GM20000 (cell line): ENCODE results near the gene SEPTIN10.

Experiments used
- DNase-seq: peaks from one replicate; pipeline ENCODE4 v3.0.0; 2012; ENCODE audit warnings: low spot score
- TF ChIP-seq, protein P1 (sequence below): IDR thresholded peaks from 2 replicates; pipeline ENCODE4 v1.5.1; 2012; ENCODE audit warnings: mild to moderate bottlenecking, control low read depth; ENCODE audit errors: extremely low read depth, missing control alignments

Gene SEPTIN10

DNA sequence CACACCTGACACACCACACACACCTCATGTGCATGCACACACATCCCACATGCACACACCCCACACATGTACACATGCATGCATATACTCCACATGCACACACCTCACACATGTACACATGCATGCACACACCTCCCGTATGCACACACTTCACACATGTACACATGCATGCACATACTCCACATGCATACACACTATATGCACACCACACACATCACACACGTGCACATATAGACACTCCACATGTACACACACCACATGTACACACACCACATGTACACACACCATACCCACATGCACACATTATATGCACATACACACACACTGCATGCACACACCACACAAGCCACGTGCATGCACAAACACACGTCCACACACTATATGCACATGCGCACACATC lies 100.5 kb downstream of the SEPTIN10 start:
- no peak for DNase-seq
- TF ChIP-seq, protein P1, sequence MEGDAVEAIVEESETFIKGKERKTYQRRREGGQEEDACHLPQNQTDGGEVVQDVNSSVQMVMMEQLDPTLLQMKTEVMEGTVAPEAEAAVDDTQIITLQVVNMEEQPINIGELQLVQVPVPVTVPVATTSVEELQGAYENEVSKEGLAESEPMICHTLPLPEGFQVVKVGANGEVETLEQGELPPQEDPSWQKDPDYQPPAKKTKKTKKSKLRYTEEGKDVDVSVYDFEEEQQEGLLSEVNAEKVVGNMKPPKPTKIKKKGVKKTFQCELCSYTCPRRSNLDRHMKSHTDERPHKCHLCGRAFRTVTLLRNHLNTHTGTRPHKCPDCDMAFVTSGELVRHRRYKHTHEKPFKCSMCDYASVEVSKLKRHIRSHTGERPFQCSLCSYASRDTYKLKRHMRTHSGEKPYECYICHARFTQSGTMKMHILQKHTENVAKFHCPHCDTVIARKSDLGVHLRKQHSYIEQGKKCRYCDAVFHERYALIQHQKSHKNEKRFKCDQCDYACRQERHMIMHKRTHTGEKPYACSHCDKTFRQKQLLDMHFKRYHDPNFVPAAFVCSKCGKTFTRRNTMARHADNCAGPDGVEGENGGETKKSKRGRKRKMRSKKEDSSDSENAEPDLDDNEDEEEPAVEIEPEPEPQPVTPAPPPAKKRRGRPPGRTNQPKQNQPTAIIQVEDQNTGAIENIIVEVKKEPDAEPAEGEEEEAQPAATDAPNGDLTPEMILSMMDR, result no peak

DNA sequence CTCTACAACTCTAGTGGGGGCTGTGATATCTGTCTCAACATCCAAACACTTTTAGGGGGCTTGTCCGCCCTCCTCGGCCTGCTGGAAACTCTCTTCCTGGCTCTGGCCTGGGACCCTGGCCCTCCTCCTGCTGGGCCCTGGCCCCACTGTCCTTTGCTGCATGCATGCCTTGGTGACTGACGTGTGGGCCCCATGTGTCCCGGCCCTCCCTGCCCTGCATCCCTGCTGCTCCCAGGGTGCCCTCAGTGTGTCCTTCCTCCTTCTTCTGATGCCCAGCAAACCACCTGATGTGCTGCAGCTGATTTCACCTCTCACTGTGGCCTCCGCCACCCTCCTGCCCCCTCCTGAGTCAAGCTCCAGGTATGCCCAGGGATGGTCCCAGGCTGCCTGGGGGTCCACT lies 101.7 kb downstream of the SEPTIN10 start:
- TF ChIP-seq, protein P1, result no peak
- no peak for DNase-seq

DNA sequence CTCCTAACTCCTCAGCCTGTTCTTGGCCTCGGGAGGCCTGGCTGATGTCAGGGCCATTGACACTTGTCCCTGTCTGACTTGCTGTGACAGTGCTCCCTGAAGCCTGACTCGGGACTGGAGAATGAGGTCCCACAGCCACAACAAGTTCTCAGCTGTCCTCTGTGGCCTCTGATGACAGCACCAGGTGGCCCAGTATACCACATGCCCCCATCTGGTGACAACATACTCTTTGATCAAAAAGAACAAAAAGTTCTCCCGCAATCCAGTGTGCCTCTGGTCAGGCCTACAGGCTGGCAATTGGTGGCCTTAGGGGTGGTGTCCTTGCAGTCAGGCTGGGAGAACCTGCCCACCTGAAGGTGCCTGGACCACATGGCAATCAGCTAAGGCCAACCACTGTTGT lies 102.6 kb downstream of the SEPTIN10 start:
- DNase-seq, result no peak
- TF ChIP-seq, protein P1, result no peak

DNA sequence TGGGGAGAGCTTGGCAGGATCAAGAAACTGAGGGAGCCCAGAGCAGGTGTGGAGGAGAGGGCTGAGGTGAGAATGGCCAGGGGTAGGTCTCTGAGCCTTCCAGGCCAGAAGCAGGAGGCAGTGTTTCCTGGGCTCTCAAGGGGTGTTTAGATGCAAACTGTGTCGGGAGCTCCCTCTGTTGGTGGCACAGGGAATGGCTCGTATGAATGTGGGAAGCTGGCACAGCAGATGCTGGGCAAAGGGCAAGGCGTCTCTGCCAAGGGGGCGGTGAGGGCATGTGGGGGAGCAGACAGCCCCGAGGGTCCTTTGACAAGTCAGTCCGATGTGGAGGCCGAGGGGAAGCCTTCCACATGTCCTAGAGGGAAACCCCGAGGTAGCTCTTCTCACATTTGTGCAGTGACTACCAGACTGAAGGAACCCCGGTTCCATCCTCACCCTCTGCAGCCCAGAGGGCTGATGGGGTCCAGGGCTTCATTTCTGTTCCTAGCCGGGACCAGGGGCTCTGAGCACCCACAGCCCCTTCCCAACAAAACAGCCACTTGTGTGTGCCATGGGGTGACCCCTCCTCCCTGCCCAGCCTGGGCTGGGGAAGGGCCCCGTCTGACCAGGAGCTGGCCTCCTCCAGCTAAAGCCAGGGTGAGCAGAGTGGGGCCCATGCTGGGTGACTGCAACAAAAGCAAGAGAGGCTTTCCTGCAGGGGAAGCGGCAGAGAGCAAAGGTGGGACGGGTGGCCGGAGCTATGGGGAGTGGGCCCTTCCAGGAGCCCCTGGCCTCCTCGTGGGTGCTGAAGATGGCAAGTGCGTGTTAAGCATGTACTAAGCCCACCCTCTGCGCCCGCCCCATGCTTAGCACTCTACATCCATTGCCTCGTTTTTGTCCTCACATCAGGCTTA lies 103.4 kb downstream of the SEPTIN10 start:
- DNase-seq, result peak; percentile 84
- TF ChIP-seq, protein P1, result peak; percentile 88

DNA sequence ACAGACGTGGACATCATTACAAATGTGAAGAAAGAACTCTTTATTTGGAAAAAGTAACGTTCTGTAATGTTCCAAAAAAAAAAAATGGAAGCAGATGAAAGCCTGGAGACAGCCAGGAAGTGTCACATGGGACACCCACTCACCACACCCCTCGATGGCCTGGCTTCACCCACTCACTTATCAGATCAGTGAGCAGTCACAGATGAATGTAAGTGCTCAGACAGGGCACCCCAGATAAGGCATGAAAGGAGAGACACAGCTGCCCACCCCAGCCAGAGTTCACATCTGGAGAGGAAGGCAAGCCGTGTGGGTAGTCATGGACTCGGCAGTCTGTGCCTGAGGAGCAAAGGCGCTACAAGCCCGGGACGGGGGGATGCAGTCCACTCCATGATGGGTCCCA lies 105.2 kb downstream of the SEPTIN10 start:
- DNase-seq, result no peak
- TF ChIP-seq, protein P1, result no peak

DNA sequence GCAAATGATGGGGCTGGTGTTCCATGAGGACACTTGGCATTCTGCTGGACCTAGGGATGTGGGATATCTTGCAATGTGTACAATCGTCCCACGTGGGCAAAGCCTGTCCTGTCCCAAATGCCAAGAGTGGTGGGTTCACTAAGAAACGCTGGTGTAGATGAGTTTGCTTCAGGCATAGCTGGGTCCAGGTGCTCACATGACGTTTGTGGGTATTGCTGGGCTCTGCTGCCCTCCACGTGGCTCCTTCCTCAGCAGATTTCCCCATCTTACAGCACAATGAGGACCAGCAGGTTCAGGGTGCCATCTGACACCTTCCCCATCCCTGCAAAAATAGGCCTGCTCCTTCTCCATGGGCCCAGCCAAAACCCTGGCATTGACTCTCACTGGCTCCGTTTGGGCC lies 105.9 kb downstream of the SEPTIN10 start:
- TF ChIP-seq, protein P1, result no peak
- DNase-seq, result no peak

DNA sequence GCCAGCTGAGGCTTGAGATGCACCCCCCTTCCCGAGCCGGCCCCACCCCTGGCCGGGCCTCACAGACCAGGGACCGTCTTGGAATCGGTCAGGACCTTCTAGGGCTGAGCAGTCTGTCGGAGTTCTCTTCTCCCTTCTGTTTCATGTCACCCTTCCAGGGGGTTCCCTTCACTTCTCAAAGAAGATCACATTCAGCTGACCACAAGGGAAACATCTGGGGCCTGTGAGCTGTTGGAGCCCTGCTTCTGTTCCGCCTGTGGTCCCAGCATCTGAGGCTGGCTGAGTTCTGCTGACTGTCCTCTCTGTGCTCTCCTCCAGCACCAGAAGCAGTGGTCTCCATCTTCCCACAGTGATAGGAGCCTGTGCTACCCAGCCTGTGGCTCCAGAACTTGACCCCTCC lies 106.5 kb downstream of the SEPTIN10 start:
- DNase-seq, result no peak

More for the DNA sequence above, 106.5 kb downstream of the SEPTIN10 start:
- TF ChIP-seq, protein P1, result no peak
